H9 (cell line): Measurements from ENCODE around the gene CAMK1. TPM values are rescaled to one million over a fixed set of nuclear protein-coding genes. Genes with fewer than 3 reads are reported as not detected.

Experiments used
- DNase-seq: peaks from one replicate; pipeline ENCODE4 v3.0.0-alpha.2; 2017
- H2AFZ ChIP-seq: one replicate; pipeline ENCODE4 v1.6.1; 2013; ENCODE audit warnings: mild to moderate bottlenecking, low read length, control low read depth, moderate library complexity
- H2AK5ac ChIP-seq: 2 replicates; pipeline ENCODE4 v1.6.1; 2013; ENCODE audit warnings: low read length, control low read depth, mixed read lengths; ENCODE audit not compliant: insufficient read length
- H2BK120ac ChIP-seq: one replicate; pipeline ENCODE4 v1.6.1; 2013; ENCODE audit warnings: low read depth, mild to moderate bottlenecking, low read length, control low read depth, inconsistent platforms; ENCODE audit not compliant: poor library complexity, severe bottlenecking
- H2BK12ac ChIP-seq: 2 replicates; pipeline ENCODE4 v1.6.1; 2013; ENCODE audit warnings: low read length, control low read depth, mixed read lengths, low read depth; ENCODE audit not compliant: insufficient read length
- H2BK15ac ChIP-seq: 2 replicates; pipeline ENCODE4 v1.6.1; 2013; ENCODE audit warnings: low read depth, low read length, control low read depth
- H2BK20ac ChIP-seq: one replicate; pipeline ENCODE4 v1.6.1; 2013; ENCODE audit warnings: low read depth, mild to moderate bottlenecking, low read length, control low read depth, inconsistent platforms; ENCODE audit not compliant: poor library complexity, severe bottlenecking
- H2BK5ac ChIP-seq: 2 replicates; pipeline ENCODE4 v1.6.1; 2013; ENCODE audit warnings: low read length, control low read depth, mixed read lengths; ENCODE audit not compliant: insufficient read length
- H3K14ac ChIP-seq: 2 replicates; pipeline ENCODE4 v1.6.1; 2013; ENCODE audit warnings: low read length, control low read depth; ENCODE audit not compliant: insufficient read depth
- H3K18ac ChIP-seq: 2 replicates; pipeline ENCODE4 v1.6.1; 2013; ENCODE audit warnings: low read depth, mild to moderate bottlenecking, mixed read lengths, low read length, control low read depth; ENCODE audit not compliant: insufficient read length
- H3K23ac ChIP-seq: 2 replicates; pipeline ENCODE4 v1.6.1; 2013; ENCODE audit warnings: low read length, control low read depth, mixed read lengths, low read depth; ENCODE audit not compliant: insufficient read length
- H3K23me2 ChIP-seq: 2 replicates; pipeline ENCODE4 v1.6.1; 2013; ENCODE audit warnings: low read depth, mild to moderate bottlenecking, mixed read lengths, low read length, control low read depth; ENCODE audit not compliant: insufficient read length, poor library complexity, severe bottlenecking
- H3K27ac ChIP-seq: 2 replicates; pipeline ENCODE4 v1.5.1; 2013; ENCODE audit warnings: low read length, control low read depth, mixed read lengths, low read depth; ENCODE audit not compliant: insufficient read length
- H3K27me3 ChIP-seq: 2 replicates; pipeline ENCODE4 v1.6.1; 2013; ENCODE audit warnings: low read length, control low read depth, inconsistent platforms; ENCODE audit not compliant: insufficient read depth
- H3K4ac ChIP-seq: 2 replicates; pipeline ENCODE4 v1.6.1; 2013; ENCODE audit warnings: low read depth, mild to moderate bottlenecking, control low read depth, inconsistent platforms, low read length, moderate library complexity
- H3K4me1 ChIP-seq: 2 replicates; pipeline ENCODE4 v1.6.1; 2013; ENCODE audit warnings: low read length, control low read depth, inconsistent platforms; ENCODE audit not compliant: insufficient read depth
- H3K4me2 ChIP-seq: 2 replicates; pipeline ENCODE4 v1.6.1; 2013; ENCODE audit warnings: low read length, control low read depth, mixed read lengths; ENCODE audit not compliant: insufficient read length, insufficient read depth
- H3K56ac ChIP-seq: 2 replicates; pipeline ENCODE4 v1.6.1; 2013; ENCODE audit warnings: low read depth, mild to moderate bottlenecking, mixed read lengths, low read length, control low read depth; ENCODE audit not compliant: insufficient read length
- H3K79me1 ChIP-seq: 2 replicates; pipeline ENCODE4 v1.6.1; 2013; ENCODE audit warnings: low read depth, mild to moderate bottlenecking, moderate library complexity, low read length, control low read depth, inconsistent platforms; ENCODE audit not compliant: insufficient read depth, poor library complexity, severe bottlenecking
- H3K79me2 ChIP-seq: 2 replicates; pipeline ENCODE4 v1.6.1; 2013; ENCODE audit warnings: low read length, control low read depth, inconsistent platforms; ENCODE audit not compliant: insufficient read depth
- H3K9ac ChIP-seq: 2 replicates; pipeline ENCODE4 v1.6.1; 2013; ENCODE audit warnings: low read length, control low read depth, mixed read lengths; ENCODE audit not compliant: insufficient read length; ENCODE audit errors: extremely low read depth
- H3K9me3 ChIP-seq: one replicate; pipeline ENCODE4 v1.6.1; 2013; ENCODE audit warnings: low read depth, low read length, inconsistent platforms; ENCODE audit not compliant: control insufficient read depth
- H3T11ph ChIP-seq: one replicate; pipeline ENCODE4 v1.6.1; 2013; ENCODE audit warnings: mild to moderate bottlenecking, low read length, control low read depth, inconsistent platforms
- H4K20me1 ChIP-seq: one replicate; pipeline ENCODE4 v1.6.1; 2013; ENCODE audit not compliant: control insufficient read depth, insufficient read length, insufficient read depth
- H4K5ac ChIP-seq: 2 replicates; pipeline ENCODE4 v1.6.1; 2013; ENCODE audit warnings: low read depth, mild to moderate bottlenecking, mixed read lengths, low read length, control low read depth; ENCODE audit not compliant: insufficient read length
- H4K8ac ChIP-seq: replicated peaks from 2 replicates; pipeline ENCODE4 v1.6.1; 2013; ENCODE audit warnings: low read length, control low read depth, mixed read lengths, low read depth; ENCODE audit not compliant: insufficient read length
- H4K91ac ChIP-seq: 2 replicates; pipeline ENCODE4 v1.6.1; 2013; ENCODE audit warnings: low read depth, mild to moderate bottlenecking, moderate library complexity, mixed read lengths, low read length, control low read depth; ENCODE audit not compliant: insufficient read length
- H3K27ac Mint-ChIP-seq, 3 experiments: 2 replicates in 2 of 3; 3 replicates in 1 of 3; pipeline ENCODE4 v1.8.0; 2020 to 2021; ENCODE audit warnings: mixed read lengths in 3 of 3, mild to moderate bottlenecking in 1 of 3, moderate library complexity in 1 of 3
- H3K27me3 Mint-ChIP-seq: 2 replicates; pipeline ENCODE4 v1.8.0; 2021; ENCODE audit warnings: low read depth, mild to moderate bottlenecking, moderate library complexity, mixed read lengths
- H3K36me3 Mint-ChIP-seq, 3 experiments: 2 replicates in 2 of 3; 3 replicates in 1 of 3; pipeline ENCODE4 v1.8.0; 2020 to 2021; ENCODE audit warnings: low read depth in 3 of 3, mixed read lengths in 3 of 3; ENCODE audit not compliant: insufficient read depth in 1 of 3
- H3K4me1 Mint-ChIP-seq, 2 experiments: 2 replicates each; pipeline ENCODE4 v1.8.0; 2020; ENCODE audit warnings: mixed read lengths in 2 of 2
- H3K4me3 Mint-ChIP-seq, 2 experiments: 2 replicates in 1 of 2; 3 replicates in 1 of 2; pipeline ENCODE4 v1.8.0; 2020 to 2021; ENCODE audit warnings: mild to moderate bottlenecking in 2 of 2, mixed read lengths in 2 of 2, moderate library complexity in 1 of 2
- H3K9me3 Mint-ChIP-seq, 2 experiments: 2 replicates in 1 of 2; 3 replicates in 1 of 2; pipeline ENCODE4 v1.8.0; 2020; ENCODE audit warnings: mild to moderate bottlenecking in 2 of 2, mixed read lengths in 2 of 2, moderate library complexity in 1 of 2
- CTCF ChIP-seq: fragments of 200-600 bp; sonication (generic); conservative IDR thresholded peaks from 3 replicates; pipeline ENCODE4 v1.8.0; 2021; ENCODE audit warnings: antibody characterized with exemption, mild to moderate bottlenecking
- WGBS: extraction: QIAGEN DNeasy Blood & Tissue Kit; methylation state at CpG from one replicate; pipeline ENCODE4 v1.1.7; 2013; ENCODE audit warnings: missing lambda C conversion rate, low lambda C conversion rate, mixed read lengths; ENCODE audit not compliant: insufficient read length; ENCODE audit errors: extremely low coverage; 5-methylcytosine and 5-hydroxymethylcytosine counted together
- total RNA-seq: library from RNA; stranded (reverse); gene quantifications from 2 replicates; pipeline ENCODE4 v1.2.1, GENCODE V29; 2021

The CAMK1 gene
- total RNA-seq, 1 experiment from 2014 or later, result 9.2 TPM

DNA sequence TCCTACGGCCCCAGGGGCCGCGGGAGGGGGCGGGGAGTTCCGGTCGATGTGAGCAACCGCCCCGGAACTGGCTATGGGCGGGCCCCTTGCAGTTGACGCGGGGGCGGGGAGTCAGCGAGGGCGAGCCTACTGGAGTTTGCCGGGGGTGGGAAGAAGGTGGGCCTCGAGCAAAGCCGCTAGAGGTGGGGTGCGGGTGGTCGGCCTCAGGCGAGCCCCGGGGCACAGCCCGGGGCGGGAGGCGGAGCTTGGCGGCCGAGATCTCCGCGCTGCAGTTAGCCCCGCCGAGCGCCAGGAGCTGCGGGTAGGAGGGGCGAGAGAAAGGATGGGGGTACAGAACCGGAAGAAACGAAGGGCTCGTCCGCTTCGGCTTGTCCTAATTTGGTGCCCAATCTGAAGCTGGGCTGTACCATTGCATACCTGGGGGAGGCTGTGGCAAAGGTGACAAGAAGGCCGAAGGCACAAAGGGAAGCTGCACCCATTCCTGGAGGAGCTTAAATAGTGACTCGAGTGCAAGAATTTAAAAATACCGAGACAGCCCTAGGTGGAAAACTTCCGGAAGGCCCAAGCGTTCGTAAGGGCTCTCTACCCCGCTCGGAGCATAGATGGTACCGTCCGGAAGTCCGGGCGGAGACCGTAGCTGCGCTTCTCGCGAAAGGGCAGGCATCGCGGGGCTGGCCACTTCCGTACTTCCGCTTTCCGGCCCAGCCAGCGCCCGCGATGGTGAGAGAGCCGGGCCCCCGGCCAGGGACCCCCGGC lies 22.8 kb upstream of the CAMK1 start, which contains the start of the genes ARPC4 and TADA3:
ARPC4 (plus strand) TSS at position 678 of the 756 bp plus-strand sequence; CDS start at position 718, 40 bp downstream.
TADA3 (minus strand) TSS at position 69 of the 756 bp plus-strand sequence. CDS start 1,007 bp downstream, outside the sequence.
- peak within 1 kb of the TSS; percentile 86 for H4K5ac ChIP-seq
- H3K56ac ChIP-seq, result peak within 1 kb of the TSS; percentile 89
- H3K4me2 ChIP-seq, result peak within 1 kb of the TSS; percentile 81
- peak within 1 kb of the TSS; percentile 99 for H3K9ac ChIP-seq
- H4K8ac ChIP-seq, result no peak within 1 kb of the TSS
- H3K14ac ChIP-seq, result peak within 1 kb of the TSS; percentile 100; the same call in 1 of the 2 replicates
- no peaks in the 10 kb centered on the region for H3K79me1 ChIP-seq
- DNase-seq, result peak; percentile 93
- no peak within 1 kb of the TSS for H2BK20ac ChIP-seq
- no peak within 1 kb of the TSS for H2BK15ac ChIP-seq
- no peak within 1 kb of the TSS for H4K91ac ChIP-seq
- peak within 1 kb of the TSS; percentile 100 for H3K18ac ChIP-seq
- peak within 1 kb of the TSS; percentile 20; the same call in 1 of the 2 replicates for H3K4ac ChIP-seq
- peak within 1 kb of the TSS; percentile 93 for H2BK120ac ChIP-seq
- no peak for TF ChIP-seq CTCF
- H3K4me1 ChIP-seq, result no peaks in the 10 kb centered on the region
- no peaks in the 10 kb centered on the region for H3K27me3 ChIP-seq
- peak within 1 kb of the TSS; percentile 99 for H2BK5ac ChIP-seq
- Mint-ChIP-seq H3K4me3 (peak within 1 kb of the TSS; percentile 94 to 95), H3K4me1 (peaks cover 10 to 19% of the 10 kb centered on the region in 2 experiments), H3K36me3 (peaks cover 30 to 52% (median 42%) of the 10 kb centered on the region in 3 experiments; a peak in 6 of 7 replicates), H3K27me3 (peaks cover 1% of the 10 kb centered on the region; the same call in 1 of the 2 replicates), H3K27ac (peak within 1 kb of the TSS; percentile 100), H3K9me3 (no peaks in the 10 kb centered on the region)
- peaks cover 6% of the 10 kb centered on the region for H3K23me2 ChIP-seq
- H3K79me2 ChIP-seq, result peaks cover 5% of the 10 kb centered on the region; the same call in 1 of the 2 replicates
- H2AFZ ChIP-seq, result no peak within 1 kb of the TSS
- H3K9me3 ChIP-seq, result no peaks in the 10 kb centered on the region
- no peak within 1 kb of the TSS for H2BK12ac ChIP-seq
- H3K23ac ChIP-seq, result no peak within 1 kb of the TSS
- H3T11ph ChIP-seq, result peak within 1 kb of the TSS; percentile 99
- H3K27ac ChIP-seq, result peak within 1 kb of the TSS; percentile 91
- H2AK5ac ChIP-seq, result no peak within 1 kb of the TSS
- no peaks in the 10 kb centered on the region for H4K20me1 ChIP-seq
- no CpG with 5 or more reads among the region's 65 CpGs for WGBS
